Retinal pigment epithelial cell (primary cell): ENCODE measurements around the gene ITGB5.

Source experiments
- DNase-seq: peaks from one replicate; pipeline ENCODE4 v3.0.0-alpha.2; 2010; ENCODE audit warnings: low read depth
- H3K4me3 ChIP-seq: 2 replicates; pipeline ENCODE4 v1.5.1; 2011; ENCODE audit warnings: mild to moderate bottlenecking, low read length, control low read depth, moderate library complexity
- CTCF ChIP-seq: conservative IDR thresholded peaks from 2 replicates; pipeline ENCODE4 v1.5.1; 2011; ENCODE audit warnings: low read depth, low read length, control low read depth, inconsistent platforms

Gene ITGB5

GRCh38 chr3:124823206-124823605 lies 64.0 kb downstream of the ITGB5 start:
- TF ChIP-seq CTCF: no peak
- H3K4me3 ChIP-seq: no peak overlapping the region
- DNase-seq: no peak

GRCh38 chr3:124821356-124821755 lies 65.8 kb downstream of the ITGB5 start:
- H3K4me3 ChIP-seq: no peak overlapping the region
- no peak for TF ChIP-seq CTCF
- no peak for DNase-seq

- TF ChIP-seq CTCF: no peak
- no peak for DNase-seq
These were observed 68.6 kb downstream of the ITGB5 start for GRCh38 chr3:124818398-124819091.

GRCh38 chr3:124817079-124817478 lies 70.1 kb downstream of the ITGB5 start:
- DNase-seq: no peak
- no peak for TF ChIP-seq CTCF
- H3K4me3 ChIP-seq: no peak overlapping the region

More at GRCh38 chr3:124818398-124819091, 68.6 kb downstream of the ITGB5 start:
- no peak overlapping the region for H3K4me3 ChIP-seq

- no peak for DNase-seq
- no peak for TF ChIP-seq CTCF
- no peak overlapping the region for H3K4me3 ChIP-seq
These were observed 71.0 kb downstream of the ITGB5 start for GRCh38 chr3:124816206-124816605.

- DNase-seq: no peak
- no peak for TF ChIP-seq CTCF
These were observed 71.4 kb downstream of the ITGB5 start for GRCh38 chr3:124815781-124816180.

GRCh38 chr3:124814620-124815421 lies 72.3 kb downstream of the ITGB5 start:
- H3K4me3 ChIP-seq: no peak overlapping the region
- no peak for TF ChIP-seq CTCF
- DNase-seq: no peak

More at GRCh38 chr3:124815781-124816180, 71.4 kb downstream of the ITGB5 start:
- H3K4me3 ChIP-seq: no peak overlapping the region
